ENCODE results near the gene ITPKC. TPM values are rescaled to one million over a fixed set of nuclear protein-coding genes. Genes with fewer than 3 reads are reported as not detected.

Gene ITPKC
- total RNA-seq, 1 experiment from 2014 or later, result 11.4 TPM

DNA sequence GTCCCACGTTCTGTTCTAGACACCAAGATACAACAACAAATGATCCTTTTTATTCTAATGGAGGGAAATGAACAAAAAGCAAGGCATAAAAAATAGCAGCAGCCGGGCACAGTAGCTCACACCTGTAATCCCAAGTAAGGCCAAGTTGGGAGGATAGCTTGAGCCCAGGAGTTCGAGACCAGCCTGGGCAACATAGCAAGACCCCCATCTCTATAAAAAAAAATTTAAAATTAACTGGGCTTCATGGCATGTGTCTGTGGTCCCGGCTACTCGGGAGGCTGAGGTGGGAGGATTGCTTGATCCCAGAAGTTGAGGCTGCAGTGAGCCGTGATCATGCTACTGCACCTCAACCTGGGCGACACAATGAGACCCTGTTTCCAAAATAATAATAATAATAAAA, 59.5 kb downstream of the ITPKC start:
- Histone ChIP-seq H3K4me3 (replicated peaks in 1 of 2; ENCODE audit: low read depth in 1 of 2, low read length in 2 of 2) (no peak overlapping the region), H3K9me3 (ENCODE audit: control insufficient read depth in 1 of 2, insufficient read depth in 1 of 2, low read depth in 1 of 2, low read length in 2 of 2) (no peaks in the 10 kb centered on the region), H3K4me2 (ENCODE audit: low read length) (no peak overlapping the region), H3K79me2 (ENCODE audit: insufficient read depth, low read length) (no peaks in the 10 kb centered on the region), H4K20me1 (ENCODE audit: insufficient read depth) (no peaks in the 10 kb centered on the region), H3K4me1 (ENCODE audit: control insufficient read depth in 1 of 2, insufficient read depth in 2 of 2, low read length in 2 of 2) (peaks cover 15 to 34% of the 10 kb centered on the region in 2 experiments), H2AFZ (ENCODE audit: low read depth, low read length, poor library complexity, severe bottlenecking) (no peak overlapping the region), H3K36me3 (ENCODE audit: control insufficient read depth in 1 of 2, insufficient read depth in 2 of 2, low read length in 2 of 2) (no peaks in the 10 kb centered on the region), H3K27ac (ENCODE audit: low read depth, low read length) (no peak overlapping the region), H3K9me2 (ENCODE audit: insufficient read depth) (no peaks in the 10 kb centered on the region), H3K27me3 (ENCODE audit: insufficient read depth, low read length) (no peaks in the 10 kb centered on the region), H3K9ac (ENCODE audit: low read length) (no peak overlapping the region)
- intact Hi-C loops (cut with micrococcal nuclease), result no loop called here
- BruUV-seq (replicated peaks), result no TSS peak
- ChIA-PET RAD21 (ENCODE audit: low non-redundant PET in 1 of 2, low total read pairs in 2 of 2, uncharacterized antibody in 2 of 2, unreplicated experiment in 2 of 2) (no interaction called here), CTCF (no interaction called here), POLR2A (interaction anchor here (1.4 to 3.1 kb wide), 2 partner anchors 22 to 25 kb away, joined by 3 to 24 read pairs; partner anchors contain the start of genes ACTMAP, EGLN2 and SNRPA)
- TF ChIP-seq CBX3 (IDR thresholded peaks at IDR 0.05; ENCODE audit: low read depth), result no peak
- no peak for TF ChIP-seq ZFX (IDR thresholded peaks at IDR 0.05)
- no peak for TF ChIP-seq FOSL1 (IDR thresholded peaks at IDR 0.05; ENCODE audit: low read depth)
- TF ChIP-seq, protein P1, sequence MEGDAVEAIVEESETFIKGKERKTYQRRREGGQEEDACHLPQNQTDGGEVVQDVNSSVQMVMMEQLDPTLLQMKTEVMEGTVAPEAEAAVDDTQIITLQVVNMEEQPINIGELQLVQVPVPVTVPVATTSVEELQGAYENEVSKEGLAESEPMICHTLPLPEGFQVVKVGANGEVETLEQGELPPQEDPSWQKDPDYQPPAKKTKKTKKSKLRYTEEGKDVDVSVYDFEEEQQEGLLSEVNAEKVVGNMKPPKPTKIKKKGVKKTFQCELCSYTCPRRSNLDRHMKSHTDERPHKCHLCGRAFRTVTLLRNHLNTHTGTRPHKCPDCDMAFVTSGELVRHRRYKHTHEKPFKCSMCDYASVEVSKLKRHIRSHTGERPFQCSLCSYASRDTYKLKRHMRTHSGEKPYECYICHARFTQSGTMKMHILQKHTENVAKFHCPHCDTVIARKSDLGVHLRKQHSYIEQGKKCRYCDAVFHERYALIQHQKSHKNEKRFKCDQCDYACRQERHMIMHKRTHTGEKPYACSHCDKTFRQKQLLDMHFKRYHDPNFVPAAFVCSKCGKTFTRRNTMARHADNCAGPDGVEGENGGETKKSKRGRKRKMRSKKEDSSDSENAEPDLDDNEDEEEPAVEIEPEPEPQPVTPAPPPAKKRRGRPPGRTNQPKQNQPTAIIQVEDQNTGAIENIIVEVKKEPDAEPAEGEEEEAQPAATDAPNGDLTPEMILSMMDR (IDR thresholded peaks at IDR 0.05 in 2 of 3, conservative IDR thresholded peaks at IDR 0.05 in 1 of 3; ENCODE audit: borderline replicate concordance in 1 of 3, insufficient read depth in 1 of 3, low read depth in 2 of 3, low read length in 2 of 3), result no peak
- TF ChIP-seq TCF7L2 (IDR thresholded peaks at IDR 0.05; ENCODE audit: borderline replicate concordance, extremely low read depth, insufficient read depth, insufficient read length), result no peak
- DNase-seq (ENCODE audit: low read depth, low spot score) (no peak), ATAC-seq (no peak)

DNA sequence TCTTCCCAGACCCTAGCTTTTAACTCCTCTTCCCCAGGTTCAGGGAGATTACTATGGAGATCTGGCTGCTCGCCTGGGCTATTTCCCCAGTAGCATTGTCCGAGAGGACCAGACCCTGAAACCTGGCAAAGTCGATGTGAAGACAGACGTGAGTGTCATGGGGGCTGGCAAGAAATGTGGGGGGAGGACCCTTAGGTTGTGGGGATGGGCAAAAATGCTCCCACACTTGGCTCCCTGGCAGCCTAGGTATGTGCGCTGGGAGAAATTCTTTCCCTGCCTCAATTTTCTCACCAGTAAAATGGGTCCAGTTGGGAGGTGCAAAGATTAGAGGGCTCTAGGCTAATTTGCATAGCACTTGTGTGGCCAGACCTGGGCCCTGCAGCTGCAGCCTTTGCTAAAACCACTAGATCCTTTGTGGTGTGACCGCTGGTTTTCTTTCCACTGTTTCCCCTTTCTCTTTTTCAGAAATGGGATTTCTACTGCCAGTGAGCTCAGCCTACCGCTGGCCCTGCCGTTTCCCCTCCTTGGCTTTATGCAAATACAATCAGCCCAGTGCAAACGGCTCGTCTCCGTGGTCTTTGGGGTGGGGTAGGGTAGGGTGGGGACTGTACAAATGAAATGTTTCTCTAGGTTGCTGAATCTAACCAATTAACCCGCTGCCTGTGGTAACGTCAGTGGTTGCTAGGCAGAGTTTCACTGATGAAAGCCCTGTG, 60.2 kb downstream of the ITPKC start:
- DNase-seq (ENCODE audit: low read depth, low spot score) (peak; percentile 85), ATAC-seq (peak; percentile 72)
- H3K79me2 ChIP-seq (ENCODE audit: insufficient read depth, low read length), result no peaks in the 10 kb centered on the region
- no peaks in the 10 kb centered on the region for H3K27me3 ChIP-seq (ENCODE audit: insufficient read depth, low read length)
- no peaks in the 10 kb centered on the region for H3K36me3 ChIP-seq (ENCODE audit: control insufficient read depth in 1 of 2, insufficient read depth in 2 of 2, low read length in 2 of 2)
- no peaks in the 10 kb centered on the region for H3K9me2 ChIP-seq (ENCODE audit: insufficient read depth)
- intact Hi-C loops (cut with micrococcal nuclease), result no loop called here
- no peaks in the 10 kb centered on the region for H3K9me3 ChIP-seq (ENCODE audit: control insufficient read depth in 1 of 2, insufficient read depth in 1 of 2, low read depth in 1 of 2, low read length in 2 of 2)
- H3K27ac ChIP-seq (ENCODE audit: low read depth, low read length), result peak overlapping the region; percentile 92
- POLR2A ChIA-PET, result interaction anchor here (0.7 to 3.1 kb wide), 5 partner anchors 9 to 61 kb away, joined by 3 to 24 read pairs (median 9); partner anchors contain the start of genes ACTMAP, COQ8B, EGLN2 and ITPKC
- CTCF ChIA-PET, result interaction anchor here (0.9 to 2.4 kb wide), 7 partner anchors 16 to 143 kb away, joined by 3 to 17 read pairs (median 4); partner anchors contain the start of gene EGLN2
- peak overlapping the region; percentile 66 for H3K9ac ChIP-seq (ENCODE audit: low read length)
- H4K20me1 ChIP-seq (ENCODE audit: insufficient read depth), result no peaks in the 10 kb centered on the region
- TF ChIP-seq ZNF274 (IDR thresholded peaks at IDR 0.05; ENCODE audit: low read depth, low read length), result no peak
- peak; percentile 11 for TF ChIP-seq TCF7L2 (IDR thresholded peaks at IDR 0.05; ENCODE audit: borderline replicate concordance, extremely low read depth, insufficient read depth, insufficient read length)
- TF ChIP-seq, protein P2, sequence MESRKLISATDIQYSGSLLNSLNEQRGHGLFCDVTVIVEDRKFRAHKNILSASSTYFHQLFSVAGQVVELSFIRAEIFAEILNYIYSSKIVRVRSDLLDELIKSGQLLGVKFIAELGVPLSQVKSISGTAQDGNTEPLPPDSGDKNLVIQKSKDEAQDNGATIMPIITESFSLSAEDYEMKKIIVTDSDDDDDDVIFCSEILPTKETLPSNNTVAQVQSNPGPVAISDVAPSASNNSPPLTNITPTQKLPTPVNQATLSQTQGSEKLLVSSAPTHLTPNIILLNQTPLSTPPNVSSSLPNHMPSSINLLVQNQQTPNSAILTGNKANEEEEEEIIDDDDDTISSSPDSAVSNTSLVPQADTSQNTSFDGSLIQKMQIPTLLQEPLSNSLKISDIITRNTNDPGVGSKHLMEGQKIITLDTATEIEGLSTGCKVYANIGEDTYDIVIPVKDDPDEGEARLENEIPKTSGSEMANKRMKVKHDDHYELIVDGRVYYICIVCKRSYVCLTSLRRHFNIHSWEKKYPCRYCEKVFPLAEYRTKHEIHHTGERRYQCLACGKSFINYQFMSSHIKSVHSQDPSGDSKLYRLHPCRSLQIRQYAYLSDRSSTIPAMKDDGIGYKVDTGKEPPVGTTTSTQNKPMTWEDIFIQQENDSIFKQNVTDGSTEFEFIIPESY (IDR thresholded peaks at IDR 0.05; ENCODE audit: extremely low read depth, insufficient replicate concordance, low read length), result no peak
- no peak for TF ChIP-seq SIN3A (IDR thresholded peaks at IDR 0.05; ENCODE audit: low read depth)
- peak overlapping the region; percentile 81 for H3K4me2 ChIP-seq (ENCODE audit: low read length)
- no TSS peak for BruUV-seq (replicated peaks)
- H3K4me3 ChIP-seq (replicated peaks in 1 of 2; ENCODE audit: low read depth in 1 of 2, low read length in 2 of 2), result peak overlapping the region; percentile 67 to 68
- peaks cover 15 to 34% of the 10 kb centered on the region in 2 experiments for H3K4me1 ChIP-seq (ENCODE audit: control insufficient read depth in 1 of 2, insufficient read depth in 2 of 2, low read length in 2 of 2)
- RAD21 ChIA-PET (ENCODE audit: low non-redundant PET in 1 of 2, low total read pairs in 2 of 2, uncharacterized antibody in 2 of 2, unreplicated experiment in 2 of 2), result interaction anchor here (1.2 to 1.4 kb wide), 2 partner anchors 42 to 114 kb away, joined by 5 to 6 read pairs; no protein-coding TSS in a partner anchor
- H2AFZ ChIP-seq (ENCODE audit: low read depth, low read length, poor library complexity, severe bottlenecking), result no peak overlapping the region
